ENCODE data around the gene SMPD3. TPM values are rescaled to one million over a fixed set of nuclear protein-coding genes. Genes with fewer than 3 reads are reported as not detected.

The SMPD3 gene
- total and polyA plus RNA-seq, 2 experiments from 2014 or later = 0.57 to 0.83 TPM

DNA sequence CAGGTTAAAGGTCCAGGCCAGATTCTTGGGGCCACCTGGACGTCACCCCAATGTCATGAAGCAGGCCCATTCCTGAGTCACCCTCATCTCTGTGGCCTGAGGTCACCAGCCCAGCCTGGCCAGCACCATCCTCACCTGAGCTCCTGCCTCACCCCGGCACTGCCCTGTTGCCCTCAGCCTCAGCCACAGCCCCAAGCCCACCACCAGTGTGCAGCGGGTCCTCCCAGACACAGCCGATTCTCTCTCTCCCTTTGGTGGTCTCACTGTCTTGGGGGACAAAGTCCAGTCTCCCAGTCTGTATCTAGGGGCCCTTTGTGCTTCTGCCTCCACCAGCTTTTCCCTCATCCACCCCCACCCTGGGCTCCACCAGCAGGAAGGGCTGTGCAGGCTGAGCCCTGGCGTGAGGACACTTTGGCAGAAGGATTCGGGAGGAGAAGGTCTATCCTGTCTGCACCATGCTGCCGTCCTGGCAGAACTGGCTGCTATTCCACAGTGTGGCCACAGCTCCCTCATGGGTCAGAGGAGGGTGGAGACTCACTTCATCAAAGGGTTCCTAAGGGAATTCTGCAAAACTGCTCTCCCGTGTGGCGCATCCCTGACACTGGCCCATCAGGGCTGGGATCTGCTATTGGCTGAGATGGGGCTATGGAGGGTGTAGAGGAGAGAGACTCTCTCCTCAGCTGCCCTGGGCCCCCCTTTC is 73.2 kb downstream of the SMPD3 start (continued):
- TF ChIP-seq, protein P1, sequence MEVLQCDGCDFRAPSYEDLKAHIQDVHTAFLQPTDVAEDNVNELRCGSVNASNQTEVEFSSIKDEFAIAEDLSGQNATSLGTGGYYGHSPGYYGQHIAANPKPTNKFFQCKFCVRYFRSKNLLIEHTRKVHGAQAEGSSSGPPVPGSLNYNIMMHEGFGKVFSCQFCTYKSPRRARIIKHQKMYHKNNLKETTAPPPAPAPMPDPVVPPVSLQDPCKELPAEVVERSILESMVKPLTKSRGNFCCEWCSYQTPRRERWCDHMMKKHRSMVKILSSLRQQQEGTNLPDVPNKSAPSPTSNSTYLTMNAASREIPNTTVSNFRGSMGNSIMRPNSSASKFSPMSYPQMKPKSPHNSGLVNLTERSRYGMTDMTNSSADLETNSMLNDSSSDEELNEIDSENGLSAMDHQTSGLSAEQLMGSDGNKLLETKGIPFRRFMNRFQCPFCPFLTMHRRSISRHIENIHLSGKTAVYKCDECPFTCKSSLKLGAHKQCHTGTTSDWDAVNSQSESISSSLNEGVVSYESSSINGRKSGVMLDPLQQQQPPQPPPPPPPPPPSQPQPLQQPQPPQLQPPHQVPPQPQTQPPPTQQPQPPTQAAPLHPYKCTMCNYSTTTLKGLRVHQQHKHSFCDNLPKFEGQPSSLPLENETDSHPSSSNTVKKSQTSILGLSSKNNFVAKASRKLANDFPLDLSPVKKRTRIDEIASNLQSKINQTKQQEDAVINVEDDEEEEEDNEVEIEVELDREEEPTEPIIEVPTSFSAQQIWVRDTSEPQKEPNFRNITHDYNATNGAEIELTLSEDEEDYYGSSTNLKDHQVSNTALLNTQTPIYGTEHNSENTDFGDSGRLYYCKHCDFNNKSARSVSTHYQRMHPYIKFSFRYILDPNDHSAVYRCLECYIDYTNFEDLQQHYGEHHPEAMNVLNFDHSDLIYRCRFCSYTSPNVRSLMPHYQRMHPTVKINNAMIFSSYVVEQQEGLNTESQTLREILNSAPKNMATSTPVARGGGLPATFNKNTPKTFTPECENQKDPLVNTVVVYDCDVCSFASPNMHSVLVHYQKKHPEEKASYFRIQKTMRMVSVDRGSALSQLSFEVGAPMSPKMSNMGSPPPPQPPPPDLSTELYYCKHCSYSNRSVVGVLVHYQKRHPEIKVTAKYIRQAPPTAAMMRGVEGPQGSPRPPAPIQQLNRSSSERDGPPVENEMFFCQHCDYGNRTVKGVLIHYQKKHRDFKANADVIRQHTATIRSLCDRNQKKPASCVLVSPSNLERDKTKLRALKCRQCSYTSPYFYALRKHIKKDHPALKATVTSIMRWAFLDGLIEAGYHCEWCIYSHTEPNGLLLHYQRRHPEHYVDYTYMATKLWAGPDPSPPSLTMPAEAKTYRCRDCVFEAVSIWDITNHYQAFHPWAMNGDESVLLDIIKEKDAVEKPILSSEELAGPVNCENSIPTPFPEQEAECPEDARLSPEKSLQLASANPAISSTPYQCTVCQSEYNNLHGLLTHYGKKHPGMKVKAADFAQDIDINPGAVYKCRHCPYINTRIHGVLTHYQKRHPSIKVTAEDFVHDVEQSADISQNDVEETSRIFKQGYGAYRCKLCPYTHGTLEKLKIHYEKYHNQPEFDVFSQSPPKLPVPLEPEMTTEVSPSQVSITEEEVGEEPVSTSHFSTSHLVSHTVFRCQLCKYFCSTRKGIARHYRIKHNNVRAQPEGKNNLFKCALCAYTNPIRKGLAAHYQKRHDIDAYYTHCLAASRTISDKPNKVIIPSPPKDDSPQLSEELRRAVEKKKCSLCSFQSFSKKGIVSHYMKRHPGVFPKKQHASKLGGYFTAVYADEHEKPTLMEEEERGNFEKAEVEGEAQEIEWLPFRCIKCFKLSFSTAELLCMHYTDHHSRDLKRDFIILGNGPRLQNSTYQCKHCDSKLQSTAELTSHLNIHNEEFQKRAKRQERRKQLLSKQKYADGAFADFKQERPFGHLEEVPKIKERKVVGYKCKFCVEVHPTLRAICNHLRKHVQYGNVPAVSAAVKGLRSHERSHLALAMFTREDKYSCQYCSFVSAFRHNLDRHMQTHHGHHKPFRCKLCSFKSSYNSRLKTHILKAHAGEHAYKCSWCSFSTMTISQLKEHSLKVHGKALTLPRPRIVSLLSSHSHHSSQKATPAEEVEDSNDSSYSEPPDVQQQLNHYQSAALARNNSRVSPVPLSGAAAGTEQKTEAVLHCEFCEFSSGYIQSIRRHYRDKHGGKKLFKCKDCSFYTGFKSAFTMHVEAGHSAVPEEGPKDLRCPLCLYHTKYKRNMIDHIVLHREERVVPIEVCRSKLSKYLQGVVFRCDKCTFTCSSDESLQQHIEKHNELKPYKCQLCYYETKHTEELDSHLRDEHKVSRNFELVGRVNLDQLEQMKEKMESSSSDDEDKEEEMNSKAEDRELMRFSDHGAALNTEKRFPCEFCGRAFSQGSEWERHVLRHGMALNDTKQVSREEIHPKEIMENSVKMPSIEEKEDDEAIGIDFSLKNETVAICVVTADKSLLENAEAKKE (CRISPR knock-in tag; IDR thresholded peaks at IDR 0.05) = no peak
- TF ChIP-seq STAT1 (IDR thresholded peaks at IDR 0.05; ENCODE audit: unreplicated experiment) (no peak), EZH2phosphoT487 (IDR thresholded peaks at IDR 0.05; ENCODE audit: unreplicated experiment) (no peak), JUNB (IDR thresholded peaks at IDR 0.05; ENCODE audit: unreplicated experiment) (no peak), NANOG (IDR thresholded peaks at IDR 0.05; ENCODE audit: borderline replicate concordance) (no peak)
- TF ChIP-seq, protein P2, sequence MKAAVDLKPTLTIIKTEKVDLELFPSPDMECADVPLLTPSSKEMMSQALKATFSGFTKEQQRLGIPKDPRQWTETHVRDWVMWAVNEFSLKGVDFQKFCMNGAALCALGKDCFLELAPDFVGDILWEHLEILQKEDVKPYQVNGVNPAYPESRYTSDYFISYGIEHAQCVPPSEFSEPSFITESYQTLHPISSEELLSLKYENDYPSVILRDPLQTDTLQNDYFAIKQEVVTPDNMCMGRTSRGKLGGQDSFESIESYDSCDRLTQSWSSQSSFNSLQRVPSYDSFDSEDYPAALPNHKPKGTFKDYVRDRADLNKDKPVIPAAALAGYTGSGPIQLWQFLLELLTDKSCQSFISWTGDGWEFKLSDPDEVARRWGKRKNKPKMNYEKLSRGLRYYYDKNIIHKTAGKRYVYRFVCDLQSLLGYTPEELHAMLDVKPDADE (IDR thresholded peaks at IDR 0.05) = no peak
- TF ChIP-seq, protein P3, sequence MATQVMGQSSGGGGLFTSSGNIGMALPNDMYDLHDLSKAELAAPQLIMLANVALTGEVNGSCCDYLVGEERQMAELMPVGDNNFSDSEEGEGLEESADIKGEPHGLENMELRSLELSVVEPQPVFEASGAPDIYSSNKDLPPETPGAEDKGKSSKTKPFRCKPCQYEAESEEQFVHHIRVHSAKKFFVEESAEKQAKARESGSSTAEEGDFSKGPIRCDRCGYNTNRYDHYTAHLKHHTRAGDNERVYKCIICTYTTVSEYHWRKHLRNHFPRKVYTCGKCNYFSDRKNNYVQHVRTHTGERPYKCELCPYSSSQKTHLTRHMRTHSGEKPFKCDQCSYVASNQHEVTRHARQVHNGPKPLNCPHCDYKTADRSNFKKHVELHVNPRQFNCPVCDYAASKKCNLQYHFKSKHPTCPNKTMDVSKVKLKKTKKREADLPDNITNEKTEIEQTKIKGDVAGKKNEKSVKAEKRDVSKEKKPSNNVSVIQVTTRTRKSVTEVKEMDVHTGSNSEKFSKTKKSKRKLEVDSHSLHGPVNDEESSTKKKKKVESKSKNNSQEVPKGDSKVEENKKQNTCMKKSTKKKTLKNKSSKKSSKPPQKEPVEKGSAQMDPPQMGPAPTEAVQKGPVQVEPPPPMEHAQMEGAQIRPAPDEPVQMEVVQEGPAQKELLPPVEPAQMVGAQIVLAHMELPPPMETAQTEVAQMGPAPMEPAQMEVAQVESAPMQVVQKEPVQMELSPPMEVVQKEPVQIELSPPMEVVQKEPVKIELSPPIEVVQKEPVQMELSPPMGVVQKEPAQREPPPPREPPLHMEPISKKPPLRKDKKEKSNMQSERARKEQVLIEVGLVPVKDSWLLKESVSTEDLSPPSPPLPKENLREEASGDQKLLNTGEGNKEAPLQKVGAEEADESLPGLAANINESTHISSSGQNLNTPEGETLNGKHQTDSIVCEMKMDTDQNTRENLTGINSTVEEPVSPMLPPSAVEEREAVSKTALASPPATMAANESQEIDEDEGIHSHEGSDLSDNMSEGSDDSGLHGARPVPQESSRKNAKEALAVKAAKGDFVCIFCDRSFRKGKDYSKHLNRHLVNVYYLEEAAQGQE (IDR thresholded peaks at IDR 0.05; ENCODE audit: unreplicated experiment) = no peak
